Panc1 (cell line): Measurements from ENCODE around the gene PTPRK. TPM values are rescaled to one million over a fixed set of nuclear protein-coding genes. Genes with fewer than 3 reads are reported as not detected.

Source experiments
- ATAC-seq: fragments of 200-7000 bp; cut with Tn5 transposase; 2 replicates; pipeline ENCODE4 v1.9.1; 2020; ENCODE audit warnings: mild to moderate bottlenecking, moderate library complexity
- BruUV-seq: library from RNA; stranded (reverse); fragments of 400-500 nt; replicated peaks from 2 replicates; lab custom pipeline; 2021; lab: Mats Ljungman, UMichigan
- CTCF ChIA-PET: fragments of 300-600 bp; sonication (Branson Sonifier 250); formaldehyde crosslinking; loops from one replicate; lab custom pipeline; 2022; ENCODE audit warnings: antibody characterized with exemption; lab: Charles Lee
- POLR2A ChIA-PET: fragments of 300-600 bp; sonication (Branson Sonifier 250); formaldehyde crosslinking; loops from one replicate; lab custom pipeline; 2022; ENCODE audit warnings: antibody characterized with exemption; lab: Charles Lee
- DNase-seq: peaks from one replicate; pipeline ENCODE4 v3.0.0-alpha.2; 2010; ENCODE audit warnings: low read depth, low spot score
- H3K27ac ChIP-seq: 2 replicates; pipeline ENCODE4 v1.5.1; 2011; ENCODE audit warnings: mild to moderate bottlenecking, low read length, inconsistent platforms
- H3K27me3 ChIP-seq: fragments of 200-500 bp; sonication (Bioruptor generic); 2 replicates; pipeline ENCODE4 v1.6.0; 2014; ENCODE audit warnings: low read length, inconsistent platforms; ENCODE audit not compliant: control insufficient read depth, insufficient read depth
- H3K36me3 ChIP-seq: fragments of 200-500 bp; sonication (Bioruptor generic); 2 replicates; pipeline ENCODE4 v1.5.1; 2014; ENCODE audit warnings: inconsistent platforms, mild to moderate bottlenecking, low read length, moderate library complexity; ENCODE audit not compliant: control insufficient read depth, insufficient read depth
- H3K4me1 ChIP-seq: 2 replicates; pipeline ENCODE4 v1.5.1; 2011; ENCODE audit warnings: inconsistent platforms, mild to moderate bottlenecking, low read length, moderate library complexity; ENCODE audit not compliant: control insufficient read depth, insufficient read depth
- H3K4me3 ChIP-seq, 2 experiments: 2 replicates each; pipeline ENCODE4 v1.5.1; 2011 to 2012; ENCODE audit warnings: low read depth in 2 of 2, low read length in 2 of 2, mild to moderate bottlenecking in 2 of 2, inconsistent platforms in 1 of 2, moderate library complexity in 1 of 2
- H3K9me3 ChIP-seq: fragments of 200-500 bp; sonication (Bioruptor generic); 2 replicates; pipeline ENCODE4 v1.5.1; 2014; ENCODE audit warnings: low read depth, mild to moderate bottlenecking, inconsistent platforms, low read length, moderate library complexity; ENCODE audit not compliant: control insufficient read depth, insufficient read depth
- CTCF ChIP-seq: fragments of 450-650 bp; IDR thresholded peaks from 2 replicates; pipeline ENCODE4 v1.5.1; 2017; ENCODE audit warnings: mild to moderate bottlenecking
- POLR2AphosphoS5 ChIP-seq: IDR thresholded peaks from 2 replicates; pipeline ENCODE4 v1.6.1; 2012; ENCODE audit warnings: mild to moderate bottlenecking, low read depth, low read length, moderate library complexity
- REST ChIP-seq, 2 experiments: IDR thresholded peaks; 2 replicates each; pipeline ENCODE4 v1.6.1; 2011 to 2012; ENCODE audit warnings: low read depth in 2 of 2, control low read depth in 1 of 2, low read length in 1 of 2, mild to moderate bottlenecking in 1 of 2, moderate library complexity in 1 of 2; ENCODE audit not compliant: insufficient read depth in 1 of 2
- SIN3A ChIP-seq: IDR thresholded peaks from 2 replicates; pipeline ENCODE4 v1.6.1; 2012; ENCODE audit warnings: low read depth, mild to moderate bottlenecking, low read length, moderate library complexity, borderline replicate concordance; ENCODE audit not compliant: insufficient read depth
- TCF7L2 ChIP-seq: IDR thresholded peaks from 2 replicates; pipeline ENCODE4 v1.6.1; 2011; ENCODE audit warnings: mild to moderate bottlenecking, low read depth, low read length, inconsistent platforms
- in situ Hi-C: cut with HindIII; loops from 2 replicates; pipeline ENCODE4 v1.10.0; 2016; ENCODE audit warnings: low sequenced_read_pairs, low pct_unique_long_range_greater_than_20kb
- intact Hi-C: fragments of 100-400 bp; cut with micrococcal nuclease; formaldehyde crosslinking; loops from one replicate; pipeline ENCODE4 v1.10.0; 2022; ENCODE audit not compliant: unreplicated experiment
- total RNA-seq: library from RNA; stranded (reverse); gene quantifications from one replicate; pipeline ENCODE4 v1.2.1, GENCODE V29; 2021; ENCODE audit not compliant: unreplicated experiment

The PTPRK gene
- total RNA-seq, 1 experiment from 2014 or later, result 61.8 TPM

- Histone ChIP-seq H3K4me1 (no peaks in the 10 kb centered on the region), H3K27ac (no peak overlapping the region), H3K4me3 (no peak overlapping the region), H3K36me3 (no peaks in the 10 kb centered on the region), H3K27me3 (no peaks in the 10 kb centered on the region), H3K9me3 (no peaks in the 10 kb centered on the region)
- DNase-seq, result no peak
- no TSS peak for BruUV-seq
- TF ChIP-seq TCF7L2 (no peak), POLR2AphosphoS5 (no peak), SIN3A (no peak), REST (IDR thresholded peaks at IDR 0.05; ENCODE audit: insufficient read depth in 1 of 2, low read depth in 2 of 2, low read length in 1 of 2) (no peak), CTCF (no peak)
- in situ Hi-C loops, result no loop called here
- ChIA-PET POLR2A (no interaction called here), CTCF (no interaction called here)
- ATAC-seq, result no peak
- intact Hi-C loops, result no loop called here
These were observed 503.1 kb downstream of the PTPRK start for GRCh38 chr6:128017288-128017687.

GRCh38 chr6:128007658-128008057 is 512.7 kb downstream of the PTPRK start:
- no peak overlapping the region for H3K27ac ChIP-seq
- ChIA-PET POLR2A (no interaction called here), CTCF (no interaction called here)
- TF ChIP-seq SIN3A (no peak), REST (IDR thresholded peaks at IDR 0.05; ENCODE audit: insufficient read depth in 1 of 2, low read depth in 2 of 2, low read length in 1 of 2) (no peak), CTCF (no peak), POLR2AphosphoS5 (no peak), TCF7L2 (no peak)
- H3K4me1 ChIP-seq, result no peaks in the 10 kb centered on the region
- no peaks in the 10 kb centered on the region; the same call in 1 of the 2 replicates for H3K36me3 ChIP-seq
- H3K4me3 ChIP-seq, result no peak overlapping the region
- H3K9me3 ChIP-seq, result no peaks in the 10 kb centered on the region
- DNase-seq (no peak), ATAC-seq (no peak)
- BruUV-seq, result no TSS peak
- no peaks in the 10 kb centered on the region for H3K27me3 ChIP-seq
- intact Hi-C loops (no loop called here), in situ Hi-C loops (no loop called here)
